Activated naive CD4-positive, alpha-beta T cell treated with anti-CD3 and anti-CD28 coated beads, Interleukin-2, amount 50 U/mL, for 24 hours (primary cell): ENCODE data around the gene HSF2.
"Not testable (repeated sequence)": the region's sequence is repeated elsewhere in the genome, so short reads cannot be mapped to it uniquely, and the experiment has no call there.

Experiments
- H3K27ac Mint-ChIP-seq: one replicate; pipeline ENCODE4 v1.8.0; 2021; ENCODE audit warnings: mild to moderate bottlenecking, mixed read lengths
- H3K27me3 Mint-ChIP-seq: one replicate; pipeline ENCODE4 v1.8.0; 2021; ENCODE audit warnings: mixed read lengths
- H3K36me3 Mint-ChIP-seq: one replicate; pipeline ENCODE4 v1.8.0; 2021; ENCODE audit warnings: mixed read lengths
- H3K4me1 Mint-ChIP-seq: one replicate; pipeline ENCODE4 v1.8.0; 2021; ENCODE audit warnings: mixed read lengths
- H3K4me3 Mint-ChIP-seq: one replicate; pipeline ENCODE4 v1.8.0; 2021; ENCODE audit warnings: mild to moderate bottlenecking, mixed read lengths
- H3K9me3 Mint-ChIP-seq: one replicate; pipeline ENCODE4 v1.8.0; 2021; ENCODE audit warnings: mixed read lengths

HSF2 gene

GRCh38 chr6:122412001-122412400 lies 12.5 kb downstream of the HSF2 start:
- Mint-ChIP-seq H3K4me1 (peaks cover 66% of the 10 kb centered on the region), H3K27ac (peak overlapping the region; percentile 65), H3K4me3 (no peak overlapping the region), H3K9me3 (peaks cover 5% of the 10 kb centered on the region), H3K36me3 (peaks cover 26% of the 10 kb centered on the region), H3K27me3 (no peaks in the 10 kb centered on the region)

GRCh38 chr6:122416825-122417224 lies 17.4 kb downstream of the HSF2 start:
- H3K36me3 Mint-ChIP-seq = peaks cover 29% of the 10 kb centered on the region
- no peak overlapping the region for H3K4me3 Mint-ChIP-seq
- no peaks in the 10 kb centered on the region for H3K27me3 Mint-ChIP-seq
- peaks cover 18% of the 10 kb centered on the region for H3K4me1 Mint-ChIP-seq
- H3K9me3 Mint-ChIP-seq = no peaks in the 10 kb centered on the region
- H3K27ac Mint-ChIP-seq = no peak overlapping the region

- Mint-ChIP-seq H3K36me3 (peaks cover 41% of the 10 kb centered on the region), H3K27me3 (no peaks in the 10 kb centered on the region)
Observed at GRCh38 chr6:122422003-122422402, 22.6 kb downstream of the HSF2 start.

GRCh38 chr6:122422614-122423267 lies 23.3 kb downstream of the HSF2 start:
- peaks cover 38% of the 10 kb centered on the region for H3K36me3 Mint-ChIP-seq
- H3K9me3 Mint-ChIP-seq = no peaks in the 10 kb centered on the region
- peaks cover 11% of the 10 kb centered on the region for H3K4me1 Mint-ChIP-seq
- H3K27ac Mint-ChIP-seq = no peak overlapping the region
- no peaks in the 10 kb centered on the region for H3K27me3 Mint-ChIP-seq
- H3K4me3 Mint-ChIP-seq = no peak overlapping the region

More at GRCh38 chr6:122422003-122422402, 22.6 kb downstream of the HSF2 start:
- Mint-ChIP-seq H3K27ac (no peak overlapping the region), H3K4me1 (peaks cover 11% of the 10 kb centered on the region), H3K9me3 (no peaks in the 10 kb centered on the region), H3K4me3 (no peak overlapping the region)

- Mint-ChIP-seq H3K27ac (no peak overlapping the region), H3K9me3 (no peaks in the 10 kb centered on the region), H3K4me1 (peaks cover 14% of the 10 kb centered on the region), H3K36me3 (peaks cover 38% of the 10 kb centered on the region), H3K4me3 (no peak overlapping the region), H3K27me3 (no peaks in the 10 kb centered on the region)
Observed at GRCh38 chr6:122423734-122424133, 24.3 kb downstream of the HSF2 start.

GRCh38 chr6:122426597-122426996 lies 27.1 kb downstream of the HSF2 start:
- no peaks in the 10 kb centered on the region for H3K9me3 Mint-ChIP-seq
- no peak overlapping the region for H3K27ac Mint-ChIP-seq
- H3K4me1 Mint-ChIP-seq = peaks cover 18% of the 10 kb centered on the region
- no peak overlapping the region for H3K4me3 Mint-ChIP-seq
- no peaks in the 10 kb centered on the region for H3K27me3 Mint-ChIP-seq
- H3K36me3 Mint-ChIP-seq = peaks cover 39% of the 10 kb centered on the region

GRCh38 chr6:122428781-122429180 lies 29.3 kb downstream of the HSF2 start:
- Mint-ChIP-seq H3K36me3 (peaks cover 34% of the 10 kb centered on the region), H3K27ac (no peak overlapping the region), H3K4me1 (peaks cover 21% of the 10 kb centered on the region), H3K9me3 (no peaks in the 10 kb centered on the region), H3K4me3 (no peak overlapping the region), H3K27me3 (no peaks in the 10 kb centered on the region)

- Mint-ChIP-seq H3K4me3 (no peak overlapping the region), H3K4me1 (peaks cover 21% of the 10 kb centered on the region), H3K27me3 (no peaks in the 10 kb centered on the region), H3K9me3 (no peaks in the 10 kb centered on the region), H3K36me3 (peaks cover 31% of the 10 kb centered on the region), H3K27ac (no peak overlapping the region)
Observed at GRCh38 chr6:122429323-122429722, 29.9 kb downstream of the HSF2 start.

GRCh38 chr6:122431780-122432179 lies 32.3 kb downstream of the HSF2 start:
- Mint-ChIP-seq H3K27me3 (no peaks in the 10 kb centered on the region), H3K9me3 (no peaks in the 10 kb centered on the region), H3K4me3 (no peak overlapping the region), H3K4me1 (peaks cover 16% of the 10 kb centered on the region), H3K27ac (no peak overlapping the region), H3K36me3 (peaks cover 18% of the 10 kb centered on the region)

- H3K36me3 Mint-ChIP-seq = peaks cover 27% of the 10 kb centered on the region
- H3K27ac Mint-ChIP-seq = peak overlapping the region; percentile 12
- no peaks in the 10 kb centered on the region for H3K9me3 Mint-ChIP-seq
Observed at GRCh38 chr6:122432816-122433215, 33.4 kb downstream of the HSF2 start.

GRCh38 chr6:122438975-122439374 lies 39.5 kb downstream of the HSF2 start:
- H3K27ac Mint-ChIP-seq = no peak overlapping the region
- H3K4me1 Mint-ChIP-seq = peaks cover 8% of the 10 kb centered on the region
- peaks cover 55% of the 10 kb centered on the region for H3K36me3 Mint-ChIP-seq
- H3K27me3 Mint-ChIP-seq = no peaks in the 10 kb centered on the region
- H3K4me3 Mint-ChIP-seq = no peak overlapping the region
- H3K9me3 Mint-ChIP-seq = peaks cover 18% of the 10 kb centered on the region

More at GRCh38 chr6:122432816-122433215, 33.4 kb downstream of the HSF2 start:
- H3K4me3 Mint-ChIP-seq = no peak overlapping the region
- H3K27me3 Mint-ChIP-seq = no peaks in the 10 kb centered on the region
- H3K4me1 Mint-ChIP-seq = peaks cover 16% of the 10 kb centered on the region

GRCh38 chr6:122445274-122445673 lies 45.8 kb downstream of the HSF2 start:
- Mint-ChIP-seq H3K9me3 (peaks cover 1% of the 10 kb centered on the region), H3K4me3 (no peak overlapping the region), H3K27me3 (no peaks in the 10 kb centered on the region), H3K27ac (no peak overlapping the region), H3K4me1 (peaks cover 39% of the 10 kb centered on the region), H3K36me3 (peaks cover 30% of the 10 kb centered on the region)

- Mint-ChIP-seq H3K27ac (peak overlapping the region; percentile 85), H3K36me3 (peaks cover 19% of the 10 kb centered on the region)
Observed at GRCh38 chr6:122449069-122449468, 49.6 kb downstream of the HSF2 start.

GRCh38 chr6:122452509-122452908 lies 53.1 kb downstream of the HSF2 start:
- peak overlapping the region; percentile 62 for H3K27ac Mint-ChIP-seq
- peaks cover 14% of the 10 kb centered on the region for H3K36me3 Mint-ChIP-seq
- no peak overlapping the region for H3K4me3 Mint-ChIP-seq
- no peaks in the 10 kb centered on the region for H3K27me3 Mint-ChIP-seq
- no peaks in the 10 kb centered on the region for H3K9me3 Mint-ChIP-seq
- peaks cover 60% of the 10 kb centered on the region for H3K4me1 Mint-ChIP-seq

More at GRCh38 chr6:122449069-122449468, 49.6 kb downstream of the HSF2 start:
- no peak overlapping the region for H3K4me3 Mint-ChIP-seq
- H3K9me3 Mint-ChIP-seq = no peaks in the 10 kb centered on the region
- H3K27me3 Mint-ChIP-seq = no peaks in the 10 kb centered on the region
- H3K4me1 Mint-ChIP-seq = peaks cover 48% of the 10 kb centered on the region

- Mint-ChIP-seq H3K36me3 (peaks cover 20% of the 10 kb centered on the region), H3K27me3 (no peaks in the 10 kb centered on the region), H3K4me1 (peaks cover 69% of the 10 kb centered on the region), H3K27ac (peak overlapping the region; percentile 2), H3K4me3 (no peak overlapping the region), H3K9me3 (no peaks in the 10 kb centered on the region)
Observed at GRCh38 chr6:122454673-122455072, 55.2 kb downstream of the HSF2 start.

- H3K36me3 Mint-ChIP-seq = peaks cover 20% of the 10 kb centered on the region
Observed at GRCh38 chr6:122455116-122455515, 55.7 kb downstream of the HSF2 start.

GRCh38 chr6:122458087-122458486 lies 58.6 kb downstream of the HSF2 start:
- peaks cover 91% of the 10 kb centered on the region for H3K4me1 Mint-ChIP-seq
- no peaks in the 10 kb centered on the region for H3K27me3 Mint-ChIP-seq
- peaks cover 24% of the 10 kb centered on the region for H3K36me3 Mint-ChIP-seq
- peak overlapping the region; percentile 91 for H3K27ac Mint-ChIP-seq
- H3K9me3 Mint-ChIP-seq = no peaks in the 10 kb centered on the region
- peak overlapping the region; percentile 42 for H3K4me3 Mint-ChIP-seq

More at GRCh38 chr6:122455116-122455515, 55.7 kb downstream of the HSF2 start:
- not testable (repeated sequence) for H3K9me3 Mint-ChIP-seq, H3K4me3 Mint-ChIP-seq, H3K27me3 Mint-ChIP-seq
- Mint-ChIP-seq H3K4me1 (peaks cover 71% of the 10 kb centered on the region), H3K27ac (peak overlapping the region; percentile 2)
